ENCODE results near the gene LAMA3.

Gene LAMA3

DNA sequence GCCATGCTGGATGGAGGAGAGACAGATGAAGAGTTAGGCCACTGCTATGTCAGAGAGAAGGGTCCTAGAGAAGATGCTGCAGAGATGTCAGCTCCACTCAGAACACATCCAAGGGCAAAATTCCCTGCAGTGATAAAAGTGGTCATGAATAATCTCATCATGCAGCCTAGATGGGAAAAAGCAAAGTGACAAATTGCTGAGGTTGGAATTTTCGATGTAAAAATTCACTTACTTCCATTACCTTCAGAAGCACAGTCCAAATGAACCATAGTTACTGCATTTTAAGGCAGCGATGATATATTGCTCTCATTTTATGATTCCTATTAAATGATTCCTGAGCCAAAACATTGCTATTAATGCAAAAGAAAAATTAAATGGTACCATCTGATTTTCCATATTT is 43.0 kb upstream of the LAMA3 start:
- Histone ChIP-seq H3K9me3 (ENCODE audit: control insufficient read depth, insufficient read depth, low read depth, low read length) (no peaks in the 10 kb centered on the region), H3K4me3 (ENCODE audit: low read depth, low read length) (no peak overlapping the region), H3K27ac (ENCODE audit: extremely low read depth, low read depth, low read length) (no peak overlapping the region), H3K4me1 (ENCODE audit: control insufficient read depth, insufficient read depth, low read length) (no peaks in the 10 kb centered on the region), H3K36me3 (ENCODE audit: control insufficient read depth in 2 of 2, insufficient read depth in 1 of 2, low read length in 2 of 2) (no peaks in the 10 kb centered on the region)
- ChIA-PET POLR2A (no interaction called here), CTCF (interaction anchor here (0.6 to 1.4 kb wide), 4 partner anchors 8 to 465 kb away, joined by 3 to 4 read pairs (median 4); no protein-coding TSS in a partner anchor)
- TF ChIP-seq ZNF184 (tag by site-specific recombination; IDR thresholded peaks at IDR 0.05): no peak
- TF ChIP-seq SCRT1 (tag by site-specific recombination; IDR thresholded peaks at IDR 0.05; ENCODE audit: borderline replicate concordance): no peak
- no peak for TF ChIP-seq ZNF623 (tag by site-specific recombination; IDR thresholded peaks at IDR 0.05)
- TF ChIP-seq ZNF155 (tag by site-specific recombination; IDR thresholded peaks at IDR 0.05): no peak
- TF ChIP-seq ZNF169 (tag by site-specific recombination; IDR thresholded peaks at IDR 0.05): no peak
- TF ChIP-seq HOXA7 (CRISPR knock-in tag; IDR thresholded peaks at IDR 0.05; ENCODE audit: borderline replicate concordance): no peak
- TF ChIP-seq KLF8 (tag by site-specific recombination; IDR thresholded peaks at IDR 0.05): no peak
- no peak for TF ChIP-seq ZNF114 (tag by site-specific recombination; IDR thresholded peaks at IDR 0.05)
- TF ChIP-seq ZNF670 (tag by site-specific recombination; IDR thresholded peaks at IDR 0.05; ENCODE audit: low read depth): no peak
- TF ChIP-seq ZNF146 (tag by site-specific recombination; IDR thresholded peaks at IDR 0.05): no peak
- no peak for TF ChIP-seq RBAK (tag by site-specific recombination; IDR thresholded peaks at IDR 0.05)
- no peak for TF ChIP-seq ZSCAN16 (tag by site-specific recombination; IDR thresholded peaks at IDR 0.05)

- Histone ChIP-seq H3K9me3 (ENCODE audit: control insufficient read depth, insufficient read depth, low read depth, low read length) (no peaks in the 10 kb centered on the region), H3K27ac (ENCODE audit: extremely low read depth, low read depth, low read length) (no peak overlapping the region), H3K4me3 (ENCODE audit: low read depth, low read length) (no peak overlapping the region), H3K36me3 (ENCODE audit: control insufficient read depth in 2 of 2, insufficient read depth in 1 of 2, low read length in 2 of 2) (no peaks in the 10 kb centered on the region), H3K4me1 (ENCODE audit: control insufficient read depth, insufficient read depth, low read length) (peaks cover 3% of the 10 kb centered on the region; the same call in 1 of the 2 replicates)
- TF ChIP-seq ZNF664 (tag by site-specific recombination; IDR thresholded peaks at IDR 0.05) (no peak), EGR2 (tag by site-specific recombination; IDR thresholded peaks at IDR 0.05; ENCODE audit: low read depth) (peak; percentile 60), ZSCAN23 (tag by site-specific recombination; IDR thresholded peaks at IDR 0.05) (no peak), ZNF707 (tag by site-specific recombination; IDR thresholded peaks at IDR 0.05) (no peak), ZBTB48 (tag by site-specific recombination; IDR thresholded peaks at IDR 0.05) (no peak), GLI2 (tag by site-specific recombination; IDR thresholded peaks at IDR 0.05; ENCODE audit: borderline replicate concordance, low read depth) (no peak), CTCF (tag by site-specific recombination; IDR thresholded peaks at IDR 0.05) (no peak), ZFHX2 (tag by site-specific recombination; conservative IDR thresholded peaks at IDR 0.05) (peak; percentile 69), ZNF292 (tag by site-specific recombination; IDR thresholded peaks at IDR 0.05; ENCODE audit: borderline replicate concordance, low read depth) (no peak), ZNF16 (tag by site-specific recombination; IDR thresholded peaks at IDR 0.05; ENCODE audit: low read depth) (no peak), ZNF600 (tag by site-specific recombination; IDR thresholded peaks at IDR 0.05) (no peak)
- TF ChIP-seq, protein P1, sequence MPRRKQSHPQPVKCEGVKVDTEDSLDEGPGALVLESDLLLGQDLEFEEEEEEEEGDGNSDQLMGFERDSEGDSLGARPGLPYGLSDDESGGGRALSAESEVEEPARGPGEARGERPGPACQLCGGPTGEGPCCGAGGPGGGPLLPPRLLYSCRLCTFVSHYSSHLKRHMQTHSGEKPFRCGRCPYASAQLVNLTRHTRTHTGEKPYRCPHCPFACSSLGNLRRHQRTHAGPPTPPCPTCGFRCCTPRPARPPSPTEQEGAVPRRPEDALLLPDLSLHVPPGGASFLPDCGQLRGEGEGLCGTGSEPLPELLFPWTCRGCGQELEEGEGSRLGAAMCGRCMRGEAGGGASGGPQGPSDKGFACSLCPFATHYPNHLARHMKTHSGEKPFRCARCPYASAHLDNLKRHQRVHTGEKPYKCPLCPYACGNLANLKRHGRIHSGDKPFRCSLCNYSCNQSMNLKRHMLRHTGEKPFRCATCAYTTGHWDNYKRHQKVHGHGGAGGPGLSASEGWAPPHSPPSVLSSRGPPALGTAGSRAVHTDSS (tag by site-specific recombination; IDR thresholded peaks at IDR 0.05): no peak
- ChIA-PET POLR2A (no interaction called here), CTCF (no interaction called here)
These were observed 40.8 kb upstream of the LAMA3 start for GRCh38 chr18:23648456-23648855.
